HG02763 (cell line): ENCODE results near the gene NKAIN2.

Source experiments
- ATAC-seq: cut with Tn5 transposase; IDR thresholded peaks from one replicate; pipeline ENCODE4 v1.9.1; 2021; ENCODE audit warnings: mild to moderate bottlenecking, moderate library complexity; ENCODE audit not compliant: unreplicated experiment

Gene NKAIN2

GRCh38 chr6:123806561-123806960 is 2.9 kb downstream of the NKAIN2 start:
- no peak for ATAC-seq

- ATAC-seq, result no peak
These were observed 4.9 kb downstream of the NKAIN2 start for GRCh38 chr6:123808556-123808955.

- ATAC-seq, result no peak
These were observed 6.5 kb downstream of the NKAIN2 start for GRCh38 chr6:123810214-123810613.

- ATAC-seq, result no peak
These were observed 7.3 kb downstream of the NKAIN2 start for GRCh38 chr6:123810948-123811347.

GRCh38 chr6:123811378-123811777 is 7.7 kb downstream of the NKAIN2 start:
- ATAC-seq, result no peak

GRCh38 chr6:123812621-123813020 is 9.0 kb downstream of the NKAIN2 start:
- ATAC-seq, result no peak

GRCh38 chr6:123821112-123821511 is 17.4 kb downstream of the NKAIN2 start:
- no peak for ATAC-seq

- ATAC-seq, result no peak
These were observed 25.8 kb downstream of the NKAIN2 start for GRCh38 chr6:123829302-123829953.

GRCh38 chr6:123830120-123830519 is 26.5 kb downstream of the NKAIN2 start:
- ATAC-seq, result no peak

- ATAC-seq, result no peak
These were observed 35.0 kb downstream of the NKAIN2 start for GRCh38 chr6:123838505-123839234.

GRCh38 chr6:123841067-123841896 is 37.6 kb downstream of the NKAIN2 start:
- no peak for ATAC-seq

- no peak for ATAC-seq
These were observed 40.3 kb downstream of the NKAIN2 start for GRCh38 chr6:123844011-123844410.

GRCh38 chr6:123848347-123848746 is 44.7 kb downstream of the NKAIN2 start:
- no peak for ATAC-seq

- no peak for ATAC-seq
These were observed 45.7 kb downstream of the NKAIN2 start for GRCh38 chr6:123849406-123849805.

GRCh38 chr6:123850555-123850954 is 46.9 kb downstream of the NKAIN2 start:
- no peak for ATAC-seq

GRCh38 chr6:123854201-123854600 is 50.5 kb downstream of the NKAIN2 start:
- no peak for ATAC-seq

- ATAC-seq, result no peak
These were observed 51.8 kb downstream of the NKAIN2 start for GRCh38 chr6:123855506-123855905.

- ATAC-seq, result no peak
These were observed 55.6 kb downstream of the NKAIN2 start for GRCh38 chr6:123859291-123859690.

GRCh38 chr6:123869334-123869733 is 65.7 kb downstream of the NKAIN2 start:
- ATAC-seq, result no peak

GRCh38 chr6:123873974-123874373 is 70.3 kb downstream of the NKAIN2 start:
- no peak for ATAC-seq

GRCh38 chr6:123875784-123876183 is 72.1 kb downstream of the NKAIN2 start:
- ATAC-seq, result no peak

GRCh38 chr6:123879749-123880148 is 76.1 kb downstream of the NKAIN2 start:
- no peak for ATAC-seq
